DND-41 (cell line): ENCODE measurements around the gene FEZF1.
"Not testable (repeated sequence)": the region's sequence is repeated elsewhere in the genome, so short reads cannot be mapped to it uniquely, and the experiment has no call there.

ENCODE experiments used
- ATAC-seq: fragments of 200-7000 bp; cut with Tn5 transposase; 3 replicates; pipeline ENCODE4 v1.9.1; 2021; ENCODE audit warnings: low read depth; ENCODE audit not compliant: insufficient read depth
- DNase-seq: peaks from one replicate; pipeline ENCODE4 v3.0.0-alpha.2; 2020
- H2AFZ ChIP-seq: 2 replicates; pipeline ENCODE4 v1.6.0; 2012; ENCODE audit warnings: low read depth, low read length
- H3K27ac ChIP-seq: 2 replicates; pipeline ENCODE4 v1.5.1; 2012; ENCODE audit warnings: low read length, inconsistent platforms
- H3K27me3 ChIP-seq: fragments of 200-600 bp; sonication (generic); 2 replicates; pipeline ENCODE4 v1.6.0; 2012; ENCODE audit warnings: low read length, mild to moderate bottlenecking, inconsistent platforms; ENCODE audit not compliant: insufficient read depth, poor library complexity
- H3K36me3 ChIP-seq: 2 replicates; pipeline ENCODE4 v1.5.1; 2012; ENCODE audit warnings: low read length, inconsistent platforms; ENCODE audit not compliant: insufficient read depth
- H3K4me1 ChIP-seq: 2 replicates; pipeline ENCODE4 v1.5.1; 2012; ENCODE audit warnings: mild to moderate bottlenecking, low read length; ENCODE audit not compliant: insufficient read depth
- H3K4me2 ChIP-seq: 2 replicates; pipeline ENCODE4 v1.6.0; 2012; ENCODE audit warnings: mild to moderate bottlenecking, moderate library complexity, low read length, inconsistent platforms; ENCODE audit not compliant: insufficient read depth
- H3K4me3 ChIP-seq, 2 experiments: fragments of 200-600 bp in 1 of 2; shearing (Covaris generic) in 1 of 2; 2 replicates each; pipeline ENCODE4 v1.5.1; 2012 to 2016; ENCODE audit warnings: inconsistent platforms in 2 of 2, low read length in 2 of 2, mild to moderate bottlenecking in 2 of 2, low read depth in 1 of 2, moderate library complexity in 1 of 2
- H3K79me2 ChIP-seq: 2 replicates; pipeline ENCODE4 v1.6.0; 2012; ENCODE audit warnings: low read length, inconsistent platforms; ENCODE audit not compliant: insufficient read depth
- H3K9ac ChIP-seq: 2 replicates; pipeline ENCODE4 v1.6.0; 2012; ENCODE audit warnings: low read depth, mild to moderate bottlenecking, inconsistent platforms, low read length, moderate library complexity
- H3K9me3 ChIP-seq: 2 replicates; pipeline ENCODE4 v1.5.1; 2012; ENCODE audit warnings: low read length, moderate library complexity, mild to moderate bottlenecking, inconsistent platforms; ENCODE audit not compliant: insufficient read depth, severe bottlenecking
- H4K20me1 ChIP-seq: 2 replicates; pipeline ENCODE4 v1.6.0; 2012; ENCODE audit warnings: low read length; ENCODE audit not compliant: insufficient read depth
- CTCF ChIP-seq: IDR thresholded peaks from 2 replicates; pipeline ENCODE4 v1.5.1; 2012; ENCODE audit warnings: borderline replicate concordance, low read length, moderate library complexity, mild to moderate bottlenecking; ENCODE audit not compliant: poor library complexity, severe bottlenecking; ENCODE audit errors: extremely low read depth
- EZH2 ChIP-seq: IDR thresholded peaks from 3 replicates; pipeline ENCODE4 v1.6.1; 2012; ENCODE audit warnings: borderline replicate concordance, low read depth, mild to moderate bottlenecking, moderate library complexity, low read length, inconsistent platforms; ENCODE audit not compliant: severe bottlenecking

FEZF1 gene

DNA sequence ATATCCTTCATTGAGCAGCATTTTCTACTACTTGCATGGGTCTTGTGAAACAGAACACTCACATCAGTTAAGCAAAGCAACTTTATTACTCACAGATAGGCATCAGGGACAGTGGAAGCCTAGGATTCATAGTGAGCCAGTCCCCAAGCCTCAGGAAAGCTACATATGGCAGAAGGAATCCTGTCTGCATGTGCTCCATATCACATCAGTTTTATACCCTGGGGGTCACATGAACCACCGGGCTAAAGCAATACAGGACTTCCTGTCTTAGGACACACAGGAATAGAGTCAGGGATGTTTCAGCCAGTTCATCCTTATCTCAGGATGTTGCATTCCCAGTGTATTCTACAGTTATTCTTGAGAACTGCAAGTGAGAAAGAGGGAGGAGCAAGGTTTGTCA is 15.1 kb downstream of the FEZF1 start:
- Histone ChIP-seq H3K27me3 (no peaks in the 10 kb centered on the region), H4K20me1 (no peaks in the 10 kb centered on the region), H3K36me3 (no peaks in the 10 kb centered on the region), H3K9ac (no peak overlapping the region), H3K4me2 (no peak overlapping the region), H2AFZ (no peak overlapping the region), H3K27ac (no peak overlapping the region), H3K4me3 (no peak overlapping the region), H3K4me1 (no peaks in the 10 kb centered on the region), H3K79me2 (no peaks in the 10 kb centered on the region), H3K9me3 (no peaks in the 10 kb centered on the region)
- no peak for DNase-seq
- TF ChIP-seq CTCF (no peak), EZH2 (no peak)
- no peak for ATAC-seq

- not testable (repeated sequence) for H3K27me3 ChIP-seq, H3K79me2 ChIP-seq, H3K36me3 ChIP-seq, H3K4me2 ChIP-seq, H2AFZ ChIP-seq, H3K9me3 ChIP-seq, H3K27ac ChIP-seq, DNase-seq, H3K4me3 ChIP-seq, H3K4me1 ChIP-seq, H4K20me1 ChIP-seq, H3K9ac ChIP-seq, ATAC-seq
These were observed 19.9 kb downstream of the FEZF1 start for GRCh38 chr7:122284608-122285007.

DNA sequence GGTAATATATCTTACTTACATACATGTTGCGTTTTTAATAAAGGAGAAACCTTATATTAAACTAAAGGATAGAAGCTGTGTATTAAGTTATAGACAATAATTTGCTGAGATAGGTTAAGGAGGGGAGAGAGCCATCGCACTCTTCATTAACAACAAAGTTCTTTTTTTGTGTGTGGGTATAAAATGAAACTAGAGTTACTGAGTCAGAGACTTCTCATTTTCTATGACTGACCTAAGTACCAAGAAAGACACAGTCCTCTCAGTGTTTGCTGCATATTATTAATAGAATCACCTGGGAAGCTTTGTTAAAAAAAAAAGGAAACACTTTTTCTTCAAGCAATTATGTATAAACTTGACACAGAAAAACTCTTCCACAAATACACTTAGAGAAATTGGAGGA is 31.4 kb downstream of the FEZF1 start:
- no peak for TF ChIP-seq CTCF
- TF ChIP-seq EZH2: no peak
- ATAC-seq: no peak
- Histone ChIP-seq H3K4me2 (no peak overlapping the region), H3K4me1 (no peaks in the 10 kb centered on the region), H3K9ac (no peak overlapping the region), H3K9me3 (no peaks in the 10 kb centered on the region), H3K36me3 (no peaks in the 10 kb centered on the region), H3K27ac (no peak overlapping the region), H3K4me3 (no peak overlapping the region), H4K20me1 (no peaks in the 10 kb centered on the region), H3K79me2 (no peaks in the 10 kb centered on the region), H3K27me3 (no peaks in the 10 kb centered on the region), H2AFZ (no peak overlapping the region)
- no peak for DNase-seq

GRCh38 chr7:122269241-122269640 is 35.3 kb downstream of the FEZF1 start:
- Histone ChIP-seq H3K9me3 (no peaks in the 10 kb centered on the region), H3K4me2 (no peak overlapping the region), H2AFZ (no peak overlapping the region), H3K4me3 (no peak overlapping the region), H3K27ac (no peak overlapping the region), H3K27me3 (no peaks in the 10 kb centered on the region), H3K4me1 (no peaks in the 10 kb centered on the region), H3K36me3 (no peaks in the 10 kb centered on the region), H3K9ac (no peak overlapping the region), H4K20me1 (no peaks in the 10 kb centered on the region), H3K79me2 (no peaks in the 10 kb centered on the region)
- ATAC-seq (no peak), DNase-seq (no peak)
- no peak for TF ChIP-seq EZH2
- TF ChIP-seq CTCF: no peak
